ENCODE measurements around the gene ANO9. TPM values are rescaled to one million over a fixed set of nuclear protein-coding genes. Genes with fewer than 3 reads are reported as not detected.
"Not testable (repeated sequence)": the region's sequence is repeated elsewhere in the genome, so short reads cannot be mapped to it uniquely, and the experiment has no call there.

Gene ANO9
- total RNA-seq, 2 experiments from 2014 or later = 72.6 to 78.9 TPM

DNA sequence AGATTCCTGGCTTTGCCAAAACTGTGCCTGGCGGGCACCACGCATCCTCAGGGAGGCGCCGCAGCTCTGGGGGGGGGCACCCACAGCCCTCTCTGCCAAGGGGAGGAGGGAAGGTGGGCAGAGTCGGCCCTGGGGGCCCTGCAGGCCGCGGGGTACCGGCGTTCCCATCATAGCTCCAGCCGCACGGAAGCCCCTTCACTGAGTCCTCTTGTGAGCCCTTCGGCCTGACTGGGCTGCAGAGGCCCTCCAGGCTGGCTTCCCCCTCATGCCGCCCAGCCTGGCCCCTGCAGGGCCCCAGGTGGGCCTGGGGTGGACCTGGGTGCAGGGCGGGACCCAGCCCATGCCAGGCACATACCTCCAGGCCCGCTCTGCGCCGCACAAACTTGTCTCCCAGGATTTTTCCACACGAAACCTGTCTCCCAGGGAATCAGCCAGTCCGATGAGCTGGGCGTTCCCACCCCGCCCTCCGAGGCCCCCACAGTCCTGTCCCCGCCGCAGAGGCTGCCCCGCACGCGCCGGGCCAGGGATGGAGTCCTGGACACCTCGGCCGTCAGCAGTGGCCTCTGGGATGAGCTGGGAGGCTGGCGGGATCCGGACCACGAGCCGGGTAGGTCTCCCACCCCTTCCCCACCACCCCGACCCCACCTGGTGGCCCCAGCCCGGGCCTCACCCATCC, 49.6 kb downstream of the ANO9 start:
- ChIA-PET POLR2A (interaction anchor here (0.6 kb wide), 1 partner anchor 285 kb away, joined by 3 read pairs; no protein-coding TSS in a partner anchor), CTCF (interaction anchor here (1.0 kb wide), 1 partner anchor 127 kb away, joined by 3 read pairs; no protein-coding TSS in a partner anchor)
- Mint-ChIP-seq H3K4me3 (no peak overlapping the region), H3K4me1 (ENCODE audit: low read depth) (peaks cover 4% of the 10 kb centered on the region), H3K27ac (no peak overlapping the region), H3K36me3 (ENCODE audit: low read depth) (no peaks in the 10 kb centered on the region), H3K27me3 (ENCODE audit: low read depth) (peaks cover 10% of the 10 kb centered on the region), H3K9me3 (ENCODE audit: insufficient read depth) (no peaks in the 10 kb centered on the region)
- DNase-seq (no peak), ATAC-seq (no peak)

DNA sequence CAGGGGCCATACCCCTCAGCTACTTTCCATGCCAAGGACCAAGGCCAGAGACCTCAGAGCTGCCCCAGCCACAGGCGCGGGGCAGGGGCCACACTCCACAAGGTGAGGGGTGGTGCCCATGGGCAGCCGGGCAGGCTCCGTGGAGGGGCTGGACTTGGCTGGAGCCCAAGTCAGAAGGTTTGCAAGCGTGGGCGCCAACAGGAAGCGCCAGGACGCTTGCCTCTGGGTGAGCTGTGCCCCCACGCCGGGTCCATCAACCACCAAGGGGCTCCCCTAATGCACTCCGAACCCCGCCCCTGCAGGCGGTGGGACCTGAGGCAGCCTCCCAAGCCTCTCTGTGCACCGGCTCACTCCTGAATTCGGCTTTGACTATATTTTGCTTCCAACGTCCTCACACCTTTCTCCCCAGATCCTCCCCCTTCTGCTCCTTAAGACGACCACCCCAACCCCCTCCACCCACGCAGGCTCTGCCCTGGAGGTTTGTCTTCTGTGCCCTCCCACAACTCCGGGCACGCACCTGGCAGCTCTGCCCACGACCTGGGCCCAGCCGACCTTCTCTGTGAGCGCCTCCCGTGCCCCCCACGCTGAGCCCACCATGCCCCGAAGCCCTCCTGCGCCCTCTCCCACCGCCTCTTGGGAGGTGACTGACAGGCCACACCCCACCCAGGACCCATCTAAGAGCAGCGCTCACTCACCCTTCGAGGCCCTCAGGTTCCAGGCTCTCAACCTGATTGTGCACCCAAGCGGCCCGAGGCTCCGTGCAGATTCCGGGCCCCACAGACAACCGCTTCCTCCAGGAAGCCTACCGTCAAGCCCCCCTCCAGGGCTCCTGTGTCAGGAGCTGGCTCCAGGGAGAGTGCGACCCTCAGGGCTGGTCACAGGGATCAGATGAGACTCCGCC, 50.4 kb downstream of the ANO9 start:
- Mint-ChIP-seq H3K27me3 (ENCODE audit: low read depth) (peaks cover 12% of the 10 kb centered on the region), H3K9me3 (ENCODE audit: insufficient read depth) (no peaks in the 10 kb centered on the region), H3K27ac (no peak overlapping the region), H3K4me3 (no peak overlapping the region), H3K36me3 (ENCODE audit: low read depth) (no peaks in the 10 kb centered on the region), H3K4me1 (ENCODE audit: low read depth) (peaks cover 2% of the 10 kb centered on the region)
- ChIA-PET CTCF (interaction anchor here (1.0 kb wide), 1 partner anchor 128 kb away, joined by 3 read pairs; no protein-coding TSS in a partner anchor), POLR2A (no interaction called here)
- ATAC-seq (no peak), DNase-seq (no peak)

DNA sequence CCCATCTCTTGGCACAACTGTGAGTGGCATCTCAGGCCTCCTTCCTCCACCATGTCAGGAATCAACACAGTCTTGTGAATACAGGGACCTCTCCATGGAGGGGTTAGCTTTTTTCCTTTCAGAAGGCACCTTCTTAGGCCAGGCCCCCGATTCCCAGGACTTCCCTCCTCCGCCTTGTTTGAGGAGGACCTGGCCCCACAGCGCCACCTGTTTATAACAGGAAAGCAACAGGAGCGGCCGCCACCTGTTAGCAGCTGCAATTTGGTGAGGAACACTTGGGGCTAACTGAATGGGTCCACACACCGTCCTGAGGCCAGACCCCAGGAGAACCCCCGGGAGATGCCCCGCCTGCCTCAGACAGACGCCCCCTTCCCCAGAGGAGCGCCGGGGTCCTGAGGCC, 51.6 kb downstream of the ANO9 start:
- H3K4me1 Mint-ChIP-seq (ENCODE audit: low read depth) = no peaks in the 10 kb centered on the region

DNA sequence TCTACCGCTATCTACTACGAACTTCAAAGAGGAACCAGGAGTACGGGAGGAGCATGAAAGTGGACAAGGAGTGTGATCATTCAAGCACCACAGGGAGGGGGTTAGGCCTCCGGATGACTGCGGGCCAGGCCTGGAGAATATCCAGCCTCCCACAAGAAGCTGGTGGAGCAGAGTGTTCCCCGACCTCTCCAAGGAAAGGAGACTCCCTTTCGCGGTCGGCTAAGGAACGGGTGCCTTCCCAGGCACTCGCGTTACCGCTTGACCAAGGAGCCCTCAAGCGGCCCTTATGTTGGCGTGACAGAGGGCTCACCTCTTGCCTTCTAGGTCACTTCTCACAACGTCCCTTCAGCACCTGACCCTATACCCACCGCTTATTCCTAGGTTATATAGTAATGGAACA, 52.4 kb downstream of the ANO9 start:
- H3K9me3 Mint-ChIP-seq (ENCODE audit: insufficient read depth); ATAC-seq; POLR2A ChIA-PET; H3K27ac Mint-ChIP-seq; CTCF ChIA-PET; H3K4me3 Mint-ChIP-seq; DNase-seq; H3K4me1 Mint-ChIP-seq (ENCODE audit: low read depth); H3K36me3 Mint-ChIP-seq (ENCODE audit: low read depth): not testable (repeated sequence)
- peaks cover 12% of the 10 kb centered on the region for H3K27me3 Mint-ChIP-seq (ENCODE audit: low read depth)

More for the DNA sequence above, 51.6 kb downstream of the ANO9 start:
- Mint-ChIP-seq H3K9me3 (ENCODE audit: insufficient read depth) (no peaks in the 10 kb centered on the region), H3K4me3 (no peak overlapping the region), H3K27me3 (ENCODE audit: low read depth) (peaks cover 12% of the 10 kb centered on the region), H3K27ac (no peak overlapping the region), H3K36me3 (ENCODE audit: low read depth) (no peaks in the 10 kb centered on the region)
- ChIA-PET CTCF (no interaction called here), POLR2A (no interaction called here)
- DNase-seq (no peak), ATAC-seq (no peak)

DNA sequence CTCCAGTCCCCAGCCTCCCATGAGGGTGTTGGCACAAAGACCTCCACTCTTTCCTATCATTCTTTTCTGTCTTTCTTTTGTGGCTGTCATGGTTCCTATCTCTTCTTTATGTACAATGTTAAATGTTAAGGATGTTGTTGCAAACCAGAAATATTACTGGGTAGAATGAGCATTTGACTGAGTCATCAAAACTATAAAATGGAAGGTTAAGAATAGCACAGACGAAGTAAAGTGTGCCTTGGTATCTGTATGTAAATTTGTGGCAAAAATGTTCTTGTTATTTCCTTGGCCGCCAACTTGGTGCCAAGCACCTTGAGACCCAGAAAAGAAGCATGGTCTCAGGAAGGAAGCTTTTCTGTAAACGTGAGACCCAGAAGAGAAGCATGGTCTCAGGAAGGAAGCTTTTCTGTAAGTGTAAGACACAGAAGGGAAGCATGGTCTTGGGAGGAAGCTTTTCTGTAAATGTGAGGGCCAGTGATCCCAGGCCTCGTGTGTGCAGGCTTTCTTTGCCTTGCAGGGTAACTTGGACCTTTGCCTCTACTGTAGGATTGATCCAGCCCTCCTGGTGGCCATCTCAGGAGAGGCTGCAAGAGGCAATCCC, 54.5 kb downstream of the ANO9 start:
- no peak overlapping the region for H3K4me3 Mint-ChIP-seq
- POLR2A ChIA-PET = interaction anchor here (0.5 kb wide), 1 partner anchor 121 kb away, joined by 4 read pairs; no protein-coding TSS in a partner anchor

DNA sequence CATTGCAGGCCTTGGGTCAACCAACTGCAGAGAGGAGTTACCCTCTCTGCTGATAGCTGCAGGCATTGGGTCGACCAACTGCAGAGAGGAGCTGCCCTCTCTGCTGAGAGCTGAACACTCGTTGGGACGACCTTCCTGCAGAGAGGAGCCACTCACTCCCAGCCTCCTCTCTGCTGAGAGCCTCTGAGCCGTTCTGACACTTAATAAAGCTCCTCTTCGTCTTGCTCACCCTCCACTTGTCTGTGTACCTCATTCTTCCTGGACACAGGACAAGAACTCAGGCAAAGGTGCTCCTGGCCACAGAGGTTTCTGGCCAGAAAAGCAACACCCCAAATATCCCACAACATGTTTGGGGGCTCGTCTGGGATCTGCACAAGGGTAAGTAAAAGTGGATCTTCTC, 55.3 kb downstream of the ANO9 start:
- ATAC-seq (no peak), DNase-seq (no peak)
- ChIA-PET POLR2A (no interaction called here), CTCF (no interaction called here)
- Mint-ChIP-seq H3K4me3 (no peak overlapping the region), H3K27me3 (ENCODE audit: low read depth) (peaks cover 15% of the 10 kb centered on the region), H3K27ac (no peak overlapping the region), H3K36me3 (ENCODE audit: low read depth) (no peaks in the 10 kb centered on the region), H3K4me1 (ENCODE audit: low read depth) (peaks cover 6% of the 10 kb centered on the region), H3K9me3 (ENCODE audit: insufficient read depth) (no peaks in the 10 kb centered on the region)

More for the DNA sequence above, 54.5 kb downstream of the ANO9 start:
- CTCF ChIA-PET = interaction anchor here (1.1 kb wide), 1 partner anchor 131 kb away, joined by 4 read pairs; no protein-coding TSS in a partner anchor
- ATAC-seq (no peak), DNase-seq (no peak)
- no peaks in the 10 kb centered on the region for H3K9me3 Mint-ChIP-seq (ENCODE audit: insufficient read depth)
- peaks cover 12% of the 10 kb centered on the region for H3K27me3 Mint-ChIP-seq (ENCODE audit: low read depth)
- no peak overlapping the region for H3K27ac Mint-ChIP-seq
- peaks cover 2% of the 10 kb centered on the region for H3K4me1 Mint-ChIP-seq (ENCODE audit: low read depth)
- H3K36me3 Mint-ChIP-seq (ENCODE audit: low read depth) = no peaks in the 10 kb centered on the region

DNA sequence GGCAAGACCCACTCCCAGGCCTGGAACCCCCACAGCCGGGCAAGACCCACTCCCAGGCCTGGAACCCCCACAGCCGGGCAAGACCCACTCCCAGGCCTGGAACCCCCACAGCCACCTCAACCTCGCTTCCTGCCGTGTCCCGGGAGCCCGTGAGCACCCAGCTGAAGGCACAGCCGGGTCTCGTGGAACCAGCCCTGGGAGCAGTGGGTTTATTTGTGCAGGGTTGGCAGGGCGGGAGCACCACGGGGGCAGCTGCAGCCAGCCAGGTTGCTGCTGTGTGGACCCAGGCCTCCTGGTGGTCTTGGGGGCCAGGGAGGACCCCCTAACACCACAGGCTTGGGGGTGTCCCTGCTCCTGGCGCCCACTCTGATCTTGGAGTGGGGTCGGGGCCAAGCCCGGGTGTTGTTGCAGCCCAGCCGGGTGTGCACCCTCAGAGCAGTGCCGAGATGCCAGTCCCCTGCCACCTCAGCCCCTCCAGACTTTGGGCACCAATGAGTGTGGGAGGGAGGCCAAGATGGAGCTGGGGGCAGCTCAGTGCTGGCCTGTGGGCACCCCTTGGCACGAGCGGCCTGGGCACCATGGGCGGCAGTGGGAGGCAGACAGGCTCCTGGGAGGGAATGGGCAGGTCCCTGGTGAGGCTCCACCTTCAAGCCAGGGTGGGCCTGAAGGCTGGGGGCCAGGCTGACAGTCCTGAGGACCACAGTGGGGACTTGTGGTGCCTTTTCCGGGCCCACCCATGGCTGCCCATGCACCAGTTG, 56.0 kb downstream of the ANO9 start:
- POLR2A ChIA-PET = no interaction called here
- H3K4me3 Mint-ChIP-seq = no peak overlapping the region
- H3K27ac Mint-ChIP-seq = no peak overlapping the region
- ATAC-seq = no peak
- peaks cover 15% of the 10 kb centered on the region for H3K27me3 Mint-ChIP-seq (ENCODE audit: low read depth)
- DNase-seq = no peak
- CTCF ChIA-PET = no interaction called here
- no peaks in the 10 kb centered on the region for H3K36me3 Mint-ChIP-seq (ENCODE audit: low read depth)
- H3K4me1 Mint-ChIP-seq (ENCODE audit: low read depth) = peaks cover 6% of the 10 kb centered on the region
- no peaks in the 10 kb centered on the region for H3K9me3 Mint-ChIP-seq (ENCODE audit: insufficient read depth)

DNA sequence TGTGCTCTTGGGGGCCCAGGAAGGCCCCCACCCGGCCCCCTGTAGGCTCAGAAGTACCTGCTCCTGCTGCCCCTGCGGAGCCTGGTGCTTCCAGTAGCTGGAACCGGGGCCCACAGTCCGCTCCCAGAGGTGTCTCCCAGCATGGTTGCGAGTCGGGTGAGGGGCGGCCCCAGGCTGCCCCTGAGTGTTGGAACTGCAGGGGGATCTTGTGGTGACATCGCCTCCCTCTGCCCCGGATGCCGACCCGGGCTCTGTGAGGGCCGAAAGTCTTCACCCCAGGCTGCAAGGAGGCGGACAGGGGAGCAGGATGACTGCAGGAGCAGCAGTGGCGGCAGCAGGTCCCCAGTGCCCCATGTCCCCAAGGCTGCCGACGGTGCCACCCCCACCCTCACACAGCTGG, 57.3 kb downstream of the ANO9 start:
- Mint-ChIP-seq H3K4me1 (ENCODE audit: low read depth) (peaks cover 6% of the 10 kb centered on the region), H3K36me3 (ENCODE audit: low read depth) (no peaks in the 10 kb centered on the region), H3K27me3 (ENCODE audit: low read depth) (peaks cover 15% of the 10 kb centered on the region), H3K9me3 (ENCODE audit: insufficient read depth) (no peaks in the 10 kb centered on the region), H3K4me3 (no peak overlapping the region), H3K27ac (no peak overlapping the region)
- POLR2A ChIA-PET = no interaction called here
- ATAC-seq (no peak), DNase-seq (no peak)
- CTCF ChIA-PET = no interaction called here

DNA sequence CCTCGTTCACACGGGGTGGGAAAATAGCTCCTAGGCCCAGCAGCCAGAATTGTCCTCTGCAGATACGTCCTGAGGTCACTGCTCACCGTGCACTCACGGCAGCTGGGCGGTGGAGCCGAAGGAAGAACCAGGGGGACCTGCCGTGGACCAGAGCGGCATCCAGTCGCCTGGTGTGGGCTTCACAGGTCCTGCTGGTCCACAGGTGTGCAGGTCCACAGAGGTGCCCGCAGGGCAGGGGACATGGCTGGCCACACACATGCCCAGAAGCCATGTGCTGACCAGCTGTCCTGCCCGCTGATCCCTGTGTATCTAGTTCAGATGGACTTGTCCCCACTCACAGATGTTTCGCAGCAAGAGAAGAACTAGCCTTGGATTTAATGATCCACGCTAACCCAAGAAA, 58.4 kb downstream of the ANO9 start:
- CTCF ChIA-PET = interaction anchor here (0.9 to 1.2 kb wide), 2 partner anchors 20 to 68 kb away, joined by 3 read pairs; no protein-coding TSS in a partner anchor
- DNase-seq (no peak), ATAC-seq (no peak)
- peaks cover 6% of the 10 kb centered on the region for H3K4me1 Mint-ChIP-seq (ENCODE audit: low read depth)
- no peaks in the 10 kb centered on the region for H3K9me3 Mint-ChIP-seq (ENCODE audit: insufficient read depth)
- H3K27ac Mint-ChIP-seq = no peak overlapping the region
- H3K4me3 Mint-ChIP-seq = no peak overlapping the region
- H3K27me3 Mint-ChIP-seq (ENCODE audit: low read depth) = peaks cover 10% of the 10 kb centered on the region
- H3K36me3 Mint-ChIP-seq (ENCODE audit: low read depth) = no peaks in the 10 kb centered on the region
- POLR2A ChIA-PET = no interaction called here

DNA sequence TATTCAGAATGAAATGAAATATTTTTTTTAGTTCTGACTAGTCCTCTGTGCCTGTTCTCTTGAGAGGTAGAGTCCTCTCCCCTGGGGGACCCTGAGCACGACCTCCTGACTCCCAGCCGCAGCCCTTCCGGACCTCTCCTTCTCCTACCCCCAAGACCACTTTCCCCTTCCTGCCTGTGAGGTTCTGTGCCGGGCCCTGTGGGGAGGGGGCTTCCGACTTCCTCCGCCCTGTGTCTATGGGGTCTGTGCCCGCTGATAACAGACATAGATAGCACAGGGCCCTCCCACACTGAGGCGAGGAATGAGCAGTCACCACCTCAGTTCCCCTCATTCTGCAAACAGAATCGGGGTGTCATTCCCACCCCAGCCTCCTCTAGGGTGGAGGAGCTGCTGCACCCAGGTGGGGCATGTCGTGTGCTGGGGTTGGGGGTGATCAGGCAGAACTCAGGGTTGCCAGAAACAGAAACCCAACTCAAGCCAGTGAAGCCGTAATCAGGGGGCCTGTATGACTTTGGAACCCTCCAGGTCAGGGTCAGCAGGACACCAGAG, 59.7 kb downstream of the ANO9 start:
- peaks cover 6% of the 10 kb centered on the region for H3K4me1 Mint-ChIP-seq (ENCODE audit: low read depth)
- POLR2A ChIA-PET = no interaction called here
- DNase-seq = no peak

DNA sequence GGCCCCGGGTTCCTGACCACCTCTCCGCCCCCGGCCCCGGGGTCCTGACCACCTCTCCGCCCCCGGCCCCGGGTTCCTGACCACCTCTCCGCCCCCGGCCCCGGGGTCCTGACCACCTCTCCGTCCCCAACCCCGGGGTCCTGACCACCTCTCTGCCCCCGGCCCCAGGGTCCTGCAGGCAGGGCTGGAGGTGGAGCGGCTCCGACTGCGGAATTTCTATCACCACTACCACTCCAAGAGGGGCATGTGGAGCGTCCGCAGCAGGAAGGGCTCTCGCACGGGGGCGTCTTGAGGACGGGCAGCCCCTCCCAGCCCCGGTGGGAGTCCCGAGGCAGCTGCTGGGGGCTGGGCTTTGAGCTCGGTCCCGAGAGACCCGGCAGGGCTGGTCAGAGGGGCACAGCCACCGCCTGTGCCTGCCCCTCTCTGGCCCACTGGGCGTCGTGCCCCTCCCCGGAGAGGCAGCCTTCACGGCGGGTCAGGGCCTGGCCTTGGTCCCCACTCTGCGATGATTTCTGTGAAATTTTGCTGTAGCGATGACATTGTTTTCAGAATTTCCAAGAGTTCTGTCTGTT, 60.2 kb downstream of the ANO9 start:
- H3K4me1 Mint-ChIP-seq (ENCODE audit: low read depth) = peaks cover 6% of the 10 kb centered on the region
- ChIA-PET POLR2A (no interaction called here), CTCF (no interaction called here)
- H3K36me3 Mint-ChIP-seq (ENCODE audit: low read depth) = no peaks in the 10 kb centered on the region
- peaks cover 3% of the 10 kb centered on the region for H3K27me3 Mint-ChIP-seq (ENCODE audit: low read depth)
- no peak overlapping the region for H3K4me3 Mint-ChIP-seq
- H3K9me3 Mint-ChIP-seq (ENCODE audit: insufficient read depth) = no peaks in the 10 kb centered on the region
- DNase-seq (no peak), ATAC-seq (no peak)
- H3K27ac Mint-ChIP-seq = no peak overlapping the region

More for the DNA sequence above, 59.7 kb downstream of the ANO9 start:
- H3K9me3 Mint-ChIP-seq (ENCODE audit: insufficient read depth) = no peaks in the 10 kb centered on the region
- no peaks in the 10 kb centered on the region for H3K36me3 Mint-ChIP-seq (ENCODE audit: low read depth)
- ATAC-seq = no peak
- H3K27ac Mint-ChIP-seq = peak overlapping the region; percentile 36
- no peak overlapping the region for H3K4me3 Mint-ChIP-seq
- H3K27me3 Mint-ChIP-seq (ENCODE audit: low read depth) = peaks cover 4% of the 10 kb centered on the region
- CTCF ChIA-PET = interaction anchor here (1.2 kb wide), 1 partner anchor 69 kb away, joined by 3 read pairs; no protein-coding TSS in a partner anchor
